Dedifferentiated amniotic fluid mesenchymal stem cell (primary cell): Measurements from ENCODE around the gene EDEM1.
A peak's percentile ranks its signal among the peaks of the same experiment; 100 is the strongest.

Experiments
- DNase-seq: peaks from one replicate; pipeline ENCODE4 v3.0.0-alpha.2; 2016; ENCODE audit errors: extremely low spot score

The EDEM1 gene

DNA sequence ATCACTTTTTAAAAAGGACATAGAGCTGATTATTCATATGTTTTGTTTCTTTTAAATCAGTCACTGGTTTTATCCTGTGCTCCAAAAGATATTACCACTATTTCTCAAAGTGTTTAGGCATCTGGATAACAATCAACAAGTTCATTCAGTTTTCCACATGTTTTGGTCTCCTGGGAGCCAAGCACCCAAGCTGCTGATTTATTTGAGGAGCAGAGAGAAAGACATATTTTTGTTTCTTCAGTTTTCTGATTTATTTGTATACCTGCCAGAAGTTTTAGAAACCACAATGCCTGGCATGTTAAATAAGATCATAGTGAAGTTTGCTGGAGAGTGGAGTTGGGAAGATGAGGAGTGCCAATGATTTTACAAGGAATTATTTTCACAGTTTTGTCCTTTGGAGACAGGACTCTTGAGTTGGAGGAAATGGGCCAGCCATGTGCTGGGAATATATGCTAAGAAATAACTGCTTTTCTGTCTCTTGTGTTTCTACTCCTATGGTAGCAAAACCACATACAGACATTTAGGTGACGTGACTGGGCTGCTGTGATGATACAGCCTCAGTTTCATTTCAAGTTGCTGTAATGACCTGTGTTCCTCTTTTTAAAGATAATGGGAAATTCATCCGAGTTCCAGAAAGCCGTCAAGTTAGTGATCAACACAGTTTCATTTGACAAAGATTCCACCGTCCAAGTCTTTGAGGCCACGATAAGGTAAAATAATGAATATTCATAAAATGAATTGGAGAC, 11.7 kb downstream of the EDEM1 start:
- DNase-seq = no peak

- DNase-seq = no peak
Measured at GRCh38 chr3:5201536-5201935, 14.0 kb downstream of the EDEM1 start.

- DNase-seq = peak; percentile 91
Measured at GRCh38 chr3:5202222-5202621, 14.7 kb downstream of the EDEM1 start.

GRCh38 chr3:5205165-5205941, 17.8 kb downstream of the EDEM1 start:
- DNase-seq = no peak

- no peak for DNase-seq
Measured at GRCh38 chr3:5210926-5211325, 23.4 kb downstream of the EDEM1 start.

DNA sequence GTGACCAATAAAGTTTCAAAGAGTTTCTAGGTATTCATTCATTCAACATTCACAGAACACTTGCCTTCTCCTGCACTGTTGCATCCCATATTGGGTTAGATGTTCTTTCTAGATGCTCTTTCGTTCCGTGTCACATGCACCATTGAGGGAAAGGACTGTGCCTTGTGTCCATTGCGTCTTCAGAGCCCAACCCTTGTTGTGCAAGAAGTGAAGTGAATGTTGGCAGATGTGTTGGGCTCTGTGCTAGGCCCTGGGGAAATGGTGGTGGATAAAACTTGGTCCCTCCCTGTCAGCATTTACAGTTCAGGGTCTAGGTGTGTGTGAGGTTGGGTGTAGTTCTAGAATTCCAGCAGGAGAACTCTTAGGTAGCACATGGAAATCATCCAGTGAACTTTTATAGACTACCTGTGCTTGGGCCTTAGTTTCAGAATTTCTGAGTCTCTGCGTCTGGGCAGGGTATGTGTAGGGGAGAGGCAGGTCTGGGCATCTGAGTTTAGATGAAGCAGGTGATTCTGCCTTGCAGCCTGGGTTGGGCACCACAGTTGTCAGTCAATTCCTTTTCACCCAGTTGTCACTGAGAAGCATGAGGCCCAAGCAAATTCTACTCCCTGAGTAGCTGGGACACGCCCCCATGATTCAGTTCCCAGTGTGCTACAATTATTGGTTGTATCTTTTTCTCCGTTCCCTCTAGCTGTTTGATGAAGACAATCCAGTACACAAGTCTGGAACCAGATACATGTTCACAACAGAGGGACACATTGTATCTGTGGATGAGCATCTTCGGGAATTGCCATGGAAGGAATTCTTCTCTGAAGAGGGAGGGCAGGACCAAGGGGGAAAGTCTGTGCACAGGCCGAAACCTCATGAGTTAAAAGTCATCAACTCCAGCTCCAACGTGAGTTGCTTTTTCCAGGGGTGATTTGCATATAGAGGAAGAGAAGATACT, 25.4 kb downstream of the EDEM1 start:
- DNase-seq = no peak

DNA sequence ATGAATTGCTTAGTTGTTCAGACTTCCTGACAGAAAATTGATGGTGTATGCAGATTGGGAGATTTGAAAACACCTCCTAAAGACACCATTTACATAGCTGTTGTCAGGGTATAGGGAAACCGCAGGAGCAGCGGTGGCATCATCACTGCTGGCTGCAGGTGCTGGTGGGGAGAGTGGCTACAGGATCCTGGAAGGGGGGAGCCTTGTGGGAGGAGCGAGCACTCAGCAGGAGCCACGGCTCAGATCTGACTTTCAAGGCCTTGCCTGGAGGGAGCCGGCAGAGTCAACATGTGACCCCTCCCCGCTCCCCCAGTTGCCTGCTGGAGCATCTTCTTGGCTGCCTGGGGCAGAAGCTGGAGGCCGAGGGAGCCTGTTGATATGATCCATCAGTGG, 26.1 kb downstream of the EDEM1 start:
- DNase-seq = no peak

DNA sequence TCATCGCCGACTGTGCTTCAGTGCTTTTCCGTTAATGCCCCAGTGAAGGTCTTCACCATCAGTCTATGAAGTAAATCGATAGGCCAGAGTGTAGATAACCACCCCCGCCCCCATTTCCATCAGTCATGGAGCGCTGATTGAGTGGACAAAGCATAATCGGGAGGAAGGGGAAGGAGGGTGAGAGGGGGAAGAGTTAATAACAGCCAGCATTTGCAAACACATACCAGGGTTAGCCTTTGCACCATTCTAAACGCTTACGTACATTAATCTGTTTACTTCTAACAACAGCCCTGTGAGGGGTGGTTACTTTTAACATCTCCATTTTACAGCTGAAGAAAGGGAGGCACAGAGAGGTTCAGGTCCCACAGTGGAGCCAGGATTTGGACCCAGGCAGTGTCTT, 26.8 kb downstream of the EDEM1 start:
- DNase-seq = no peak

- DNase-seq = no peak
Measured at GRCh38 chr3:5217824-5218595, 30.5 kb downstream of the EDEM1 start.

- DNase-seq = no peak
Measured at GRCh38 chr3:5218815-5219214, 31.3 kb downstream of the EDEM1 start.

GRCh38 chr3:5219216-5219615, 31.7 kb downstream of the EDEM1 start:
- DNase-seq = no peak

DNA sequence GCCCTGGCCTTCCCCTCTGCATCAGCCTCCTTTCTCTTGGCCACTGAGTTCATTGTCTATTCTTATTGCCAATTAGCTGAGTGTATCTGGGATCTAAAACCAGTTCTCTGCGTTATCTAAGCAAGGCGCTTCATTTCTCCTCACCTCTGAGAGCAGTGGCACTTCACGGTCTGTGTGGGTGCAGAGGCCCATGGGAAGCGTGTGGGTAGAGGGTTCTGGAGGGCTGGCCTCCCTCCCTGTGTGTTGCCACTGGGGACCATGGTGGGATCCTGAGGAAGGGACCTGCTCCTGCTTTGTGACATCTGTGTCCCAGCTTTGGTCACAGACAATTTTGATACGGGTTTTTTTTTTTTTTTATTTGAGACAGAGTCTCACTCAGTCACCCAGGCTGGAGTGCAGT, 32.7 kb downstream of the EDEM1 start:
- no peak for DNase-seq

- DNase-seq = no peak
Measured at GRCh38 chr3:5220667-5221431, 33.3 kb downstream of the EDEM1 start.

GRCh38 chr3:5221701-5222100, 34.2 kb downstream of the EDEM1 start:
- no peak for DNase-seq

DNA sequence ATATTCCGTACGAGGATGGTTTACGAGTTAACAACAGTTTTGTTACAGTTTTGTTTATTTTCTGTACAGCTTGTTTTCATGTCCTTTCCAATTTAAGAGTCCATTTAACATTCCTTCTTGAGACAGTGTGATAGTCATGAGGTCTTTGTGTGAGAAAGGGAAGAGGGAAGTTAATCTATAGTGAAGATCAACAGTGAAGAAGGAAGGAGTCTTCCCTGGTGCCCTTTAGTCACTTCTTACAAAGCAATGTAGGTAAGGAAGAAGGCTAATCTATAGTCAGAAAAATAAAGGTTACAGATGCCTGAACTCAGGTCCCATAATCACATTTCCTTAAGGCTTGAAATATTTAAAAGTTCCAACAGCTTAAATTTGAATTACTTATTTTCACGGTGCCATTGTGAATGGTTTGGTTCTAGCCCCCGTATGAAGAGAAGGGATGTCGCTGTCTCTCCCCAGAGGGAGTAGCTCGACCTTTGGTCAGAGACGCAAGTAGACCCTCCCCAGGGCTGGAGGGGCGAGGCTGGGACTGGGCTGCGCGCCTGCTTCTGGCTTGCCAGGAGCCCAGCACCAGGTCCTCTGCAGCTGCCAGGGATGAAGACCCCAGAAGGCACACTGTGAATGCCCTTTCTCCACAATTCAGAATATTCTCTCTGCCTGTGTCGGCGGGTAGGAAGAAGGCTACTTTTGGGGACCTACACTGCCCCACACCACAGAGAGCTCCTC, 34.9 kb downstream of the EDEM1 start:
- DNase-seq = no peak

DNA sequence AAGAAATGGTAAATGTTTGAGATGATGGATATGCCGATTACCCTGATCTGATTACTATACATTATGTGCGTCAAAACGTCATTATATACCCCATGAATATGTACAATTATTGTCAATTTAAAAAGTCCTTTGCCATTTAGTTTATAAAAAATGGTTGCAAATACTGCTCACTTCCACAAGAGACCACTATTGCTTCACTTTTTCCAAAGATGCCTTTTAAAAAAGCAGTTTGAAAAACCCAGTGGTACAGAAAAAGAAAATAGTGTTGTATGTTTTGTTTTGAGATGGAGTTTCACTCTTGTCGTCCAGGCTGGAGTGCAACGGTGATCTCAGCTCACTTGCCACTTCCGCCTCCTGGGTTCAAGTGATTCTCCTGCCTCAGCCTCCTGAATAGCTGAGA, 39.3 kb downstream of the EDEM1 start:
- peak; percentile 39 for DNase-seq

GRCh38 chr3:5227812-5228211, 40.3 kb downstream of the EDEM1 start:
- no peak for DNase-seq

- no peak for DNase-seq
Measured at GRCh38 chr3:5229414-5229813, 41.9 kb downstream of the EDEM1 start.

- DNase-seq = no peak
Measured at GRCh38 chr3:5231074-5231473, 43.6 kb downstream of the EDEM1 start.

DNA sequence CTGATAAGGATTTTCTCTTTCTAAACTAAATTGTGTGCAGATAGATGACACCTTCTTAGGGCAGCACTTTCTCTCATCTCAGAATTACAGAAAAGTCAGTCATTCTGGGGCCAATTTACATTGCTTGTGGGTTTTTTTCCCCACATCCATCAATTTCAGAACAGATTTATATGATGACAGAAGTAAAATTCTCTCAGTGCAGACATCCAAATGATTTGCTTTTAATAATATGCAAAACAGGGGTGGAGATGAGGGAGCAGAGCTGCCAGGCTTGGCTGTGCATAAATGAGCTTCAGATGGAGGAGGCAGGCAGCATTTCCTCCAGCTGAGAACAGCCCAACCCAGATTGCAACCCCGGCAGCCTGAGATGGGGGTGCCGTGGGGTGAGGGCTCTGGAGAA, 44.0 kb downstream of the EDEM1 start:
- DNase-seq = no peak
